Measurements from ENCODE around the gene SERGEF. TPM values are rescaled to one million over a fixed set of nuclear protein-coding genes. Genes with fewer than 3 reads are reported as not detected.
A peak's percentile ranks its signal among the peaks of the same experiment; 100 is the strongest.

Gene SERGEF
- polyA plus RNA-seq, 3 donors = 14.3 to 33.7 (median 33.3) TPM

- Histone ChIP-seq H3K79me2 (ENCODE audit: insufficient read depth, low read length) (no peaks in the 10 kb centered on the region), H3K9me3 (replicated peaks in 1 of 2; ENCODE audit: control insufficient read depth in 1 of 2, insufficient read depth in 1 of 2, low read length in 2 of 2) (no peaks in the 10 kb centered on the region), H3K36me3 (replicated peaks in 1 of 2; ENCODE audit: control insufficient read depth in 1 of 2, insufficient read depth in 2 of 2, low read length in 2 of 2) (peaks cover 29 to 42% of the 10 kb centered on the region in 2 donors), H3K4me3 (replicated peaks in 1 of 3; ENCODE audit: low read depth in 2 of 3, low read length in 3 of 3) (no peak overlapping the region), H3K27ac (ENCODE audit: low read depth in 1 of 2, low read length in 2 of 2) (no peak overlapping the region), H3K4me1 (ENCODE audit: control insufficient read depth in 1 of 2, insufficient read depth in 2 of 2, low read length in 2 of 2) (no peaks in the 10 kb centered on the region), H4K20me1 (ENCODE audit: insufficient read depth, low read length) (no peaks in the 10 kb centered on the region), H2AFZ (ENCODE audit: insufficient read depth, low read depth, low read length, poor library complexity, severe bottlenecking) (no peak overlapping the region), H3K27me3 (ENCODE audit: control insufficient read depth in 2 of 2, insufficient read depth in 2 of 2, low read length in 2 of 2) (no peaks in the 10 kb centered on the region), H3K9ac (ENCODE audit: insufficient read depth, low read length, poor library complexity, severe bottlenecking) (no peak overlapping the region), H3K4me2 (replicated peaks; ENCODE audit: extremely low read depth, low read length, poor library complexity, severe bottlenecking) (no peak overlapping the region)
- TF ChIP-seq, protein P1, sequence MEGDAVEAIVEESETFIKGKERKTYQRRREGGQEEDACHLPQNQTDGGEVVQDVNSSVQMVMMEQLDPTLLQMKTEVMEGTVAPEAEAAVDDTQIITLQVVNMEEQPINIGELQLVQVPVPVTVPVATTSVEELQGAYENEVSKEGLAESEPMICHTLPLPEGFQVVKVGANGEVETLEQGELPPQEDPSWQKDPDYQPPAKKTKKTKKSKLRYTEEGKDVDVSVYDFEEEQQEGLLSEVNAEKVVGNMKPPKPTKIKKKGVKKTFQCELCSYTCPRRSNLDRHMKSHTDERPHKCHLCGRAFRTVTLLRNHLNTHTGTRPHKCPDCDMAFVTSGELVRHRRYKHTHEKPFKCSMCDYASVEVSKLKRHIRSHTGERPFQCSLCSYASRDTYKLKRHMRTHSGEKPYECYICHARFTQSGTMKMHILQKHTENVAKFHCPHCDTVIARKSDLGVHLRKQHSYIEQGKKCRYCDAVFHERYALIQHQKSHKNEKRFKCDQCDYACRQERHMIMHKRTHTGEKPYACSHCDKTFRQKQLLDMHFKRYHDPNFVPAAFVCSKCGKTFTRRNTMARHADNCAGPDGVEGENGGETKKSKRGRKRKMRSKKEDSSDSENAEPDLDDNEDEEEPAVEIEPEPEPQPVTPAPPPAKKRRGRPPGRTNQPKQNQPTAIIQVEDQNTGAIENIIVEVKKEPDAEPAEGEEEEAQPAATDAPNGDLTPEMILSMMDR (IDR thresholded peaks at IDR 0.05) = no peak
- no peak for DNase-seq
- Mint-ChIP-seq H3K9me3 (peaks cover 0 to 7% (median 2%) of the 10 kb centered on the region in 7 donors), H3K27ac (no peak overlapping the region), H3K4me1 (no peaks in the 10 kb centered on the region), H3K36me3 (peaks cover 56 to 57% of the 10 kb centered on the region in 2 donors), H3K27me3 (ENCODE audit: low read depth in 3 of 3) (no peaks in the 10 kb centered on the region), H3K4me3 (no peak overlapping the region)
- intact Hi-C loops (cut with micrococcal nuclease) = no loop called here
- no CpG with 5 or more reads among the region's 1 CpG for WGBS (ENCODE audit: insufficient coverage)
Measured at GRCh38 chr11:17983569-17983968, 29.3 kb downstream of the SERGEF start.

DNA sequence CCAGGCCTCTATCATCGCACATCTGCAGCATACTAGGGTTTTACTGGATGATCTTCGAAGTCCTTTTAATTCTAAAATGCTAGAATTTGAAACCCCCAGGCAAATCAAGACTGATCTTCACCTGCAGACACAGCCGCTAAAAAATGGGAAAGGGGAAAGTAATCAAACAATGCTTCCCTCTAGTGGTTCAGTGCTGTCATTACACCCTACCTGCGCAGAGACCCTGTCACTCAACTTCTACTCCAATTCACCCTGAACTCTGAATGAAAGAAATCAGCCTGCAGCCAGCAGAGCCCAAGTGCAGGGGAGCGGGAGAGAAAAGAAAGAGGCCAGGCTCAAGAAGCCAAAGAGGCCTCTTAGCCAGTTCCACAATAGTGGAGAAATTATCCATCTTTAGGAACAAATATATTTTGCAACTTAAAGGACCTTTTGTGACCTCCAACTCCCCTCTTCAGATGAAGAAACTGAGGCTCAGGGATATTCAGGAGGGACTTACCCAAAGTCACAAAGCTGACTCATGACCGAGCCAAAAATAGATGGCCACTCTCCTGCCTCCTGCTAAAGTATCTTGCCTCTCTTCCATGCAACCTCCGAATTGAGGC lies 33.0 kb downstream of the SERGEF start:
- Histone ChIP-seq H3K4me1 (ENCODE audit: control insufficient read depth in 1 of 2, insufficient read depth in 2 of 2, low read length in 2 of 2) (no peaks in the 10 kb centered on the region), H3K4me3 (replicated peaks in 1 of 3; ENCODE audit: low read depth in 2 of 3, low read length in 3 of 3) (no peak overlapping the region), H3K27ac (ENCODE audit: low read depth in 1 of 2, low read length in 2 of 2) (no peak overlapping the region), H3K36me3 (replicated peaks in 1 of 2; ENCODE audit: control insufficient read depth in 1 of 2, insufficient read depth in 2 of 2, low read length in 2 of 2) (peaks cover 0 to 19% of the 10 kb centered on the region in 2 donors), H4K20me1 (ENCODE audit: insufficient read depth, low read length) (no peaks in the 10 kb centered on the region), H3K4me2 (replicated peaks; ENCODE audit: extremely low read depth, low read length, poor library complexity, severe bottlenecking) (no peak overlapping the region), H3K9ac (ENCODE audit: insufficient read depth, low read length, poor library complexity, severe bottlenecking) (no peak overlapping the region), H3K27me3 (ENCODE audit: control insufficient read depth in 2 of 2, insufficient read depth in 2 of 2, low read length in 2 of 2) (no peaks in the 10 kb centered on the region), H3K9me3 (replicated peaks in 1 of 2; ENCODE audit: control insufficient read depth in 1 of 2, insufficient read depth in 1 of 2, low read length in 2 of 2) (no peaks in the 10 kb centered on the region), H2AFZ (ENCODE audit: insufficient read depth, low read depth, low read length, poor library complexity, severe bottlenecking) (no peak overlapping the region), H3K79me2 (ENCODE audit: insufficient read depth, low read length) (no peaks in the 10 kb centered on the region)
- Mint-ChIP-seq H3K9me3 (peaks cover 0 to 7% (median 2%) of the 10 kb centered on the region in 7 donors), H3K27ac (peak overlapping the region in 1 of 7 donors; percentile 31), H3K4me1 (no peaks in the 10 kb centered on the region), H3K4me3 (no peak overlapping the region), H3K27me3 (ENCODE audit: low read depth in 3 of 3) (no peaks in the 10 kb centered on the region), H3K36me3 (peaks cover 30 to 32% of the 10 kb centered on the region in 2 donors)
- intact Hi-C loops (cut with micrococcal nuclease) = loop anchor here (2.0 to 5.0 kb wide), 2 partner anchors 248 to 249 kb away; partner anchors contain the start of gene KCNC1 (in 1 of the 2)
- TF ChIP-seq, protein P1 (IDR thresholded peaks at IDR 0.05) = peak; percentile 98
- WGBS (ENCODE audit: insufficient coverage) = no CpG with 5 or more reads among the region's 7 CpGs
- peak in 2 of 3 donors; percentile 20 to 34 for DNase-seq

Data from CD14-positive monocyte (primary cell).